ENCODE data around the gene RBM20. TPM values are rescaled to one million over a fixed set of nuclear protein-coding genes. Genes with fewer than 3 reads are reported as not detected.

Gene RBM20
- total RNA-seq, 2 donors from 2014 or later, result 7.8 to 13.9 TPM

- H3K4me3 ChIP-seq, result peak overlapping the region; percentile 27
- no peak for TF ChIP-seq CTCF (IDR thresholded peaks at IDR 0.05)
- H3K27ac ChIP-seq, result peak overlapping the region in 1 of 2 donors; percentile 60
- H3K36me3 ChIP-seq, result no peaks in the 10 kb centered on the region
- DNase-seq (ENCODE audit: low spot score), result no peak
- H3K4me1 ChIP-seq (ENCODE audit: control insufficient read depth in 1 of 2, low read depth in 2 of 2), result peaks cover 0 to 13% of the 10 kb centered on the region in 2 donors
- no peak for ATAC-seq (ENCODE audit: insufficient number of reproducible peaks, low FRiP score, low read depth)
- H3K27me3 ChIP-seq (replicated peaks; ENCODE audit: insufficient read depth), result no peaks in the 10 kb centered on the region
- no peaks in the 10 kb centered on the region for H3K9me3 ChIP-seq
Observed at GRCh38 chr10:110651044-110651958, 7.2 kb downstream of the RBM20 start.

- H3K36me3 ChIP-seq, result no peaks in the 10 kb centered on the region
- no peak overlapping the region for H3K4me3 ChIP-seq
- peaks cover 0 to 13% of the 10 kb centered on the region in 2 donors for H3K4me1 ChIP-seq (ENCODE audit: control insufficient read depth in 1 of 2, low read depth in 2 of 2)
- H3K27ac ChIP-seq, result peak overlapping the region; percentile 8 to 60
- H3K27me3 ChIP-seq (replicated peaks; ENCODE audit: insufficient read depth), result no peaks in the 10 kb centered on the region
- ATAC-seq (ENCODE audit: insufficient number of reproducible peaks, low FRiP score, low read depth), result no peak
- H3K9me3 ChIP-seq, result no peaks in the 10 kb centered on the region
- no peak for TF ChIP-seq CTCF (IDR thresholded peaks at IDR 0.05)
- no peak for DNase-seq (ENCODE audit: low spot score)
Observed at GRCh38 chr10:110652475-110653118, 8.5 kb downstream of the RBM20 start.

GRCh38 chr10:110655320-110655719 lies 11.2 kb downstream of the RBM20 start:
- no peak overlapping the region for H3K4me3 ChIP-seq
- DNase-seq (ENCODE audit: low spot score), result no peak
- no peaks in the 10 kb centered on the region for H3K9me3 ChIP-seq
- H3K27ac ChIP-seq, result no peak overlapping the region
- no peak for ATAC-seq (ENCODE audit: insufficient number of reproducible peaks, low FRiP score, low read depth)
- peaks cover 0 to 9% of the 10 kb centered on the region in 2 donors for H3K4me1 ChIP-seq (ENCODE audit: control insufficient read depth in 1 of 2, low read depth in 2 of 2)
- no peak for TF ChIP-seq CTCF (IDR thresholded peaks at IDR 0.05)
- no peaks in the 10 kb centered on the region for H3K27me3 ChIP-seq (replicated peaks; ENCODE audit: insufficient read depth)
- H3K36me3 ChIP-seq, result no peaks in the 10 kb centered on the region

GRCh38 chr10:110656612-110657011 lies 12.5 kb downstream of the RBM20 start:
- Histone ChIP-seq H3K4me3 (no peak overlapping the region), H3K27ac (no peak overlapping the region), H3K9me3 (no peaks in the 10 kb centered on the region), H3K36me3 (no peaks in the 10 kb centered on the region), H3K27me3 (replicated peaks; ENCODE audit: insufficient read depth) (no peaks in the 10 kb centered on the region), H3K4me1 (ENCODE audit: control insufficient read depth in 1 of 2, low read depth in 2 of 2) (peaks cover 0 to 5% of the 10 kb centered on the region in 2 donors)
- DNase-seq (ENCODE audit: low spot score) (no peak), ATAC-seq (ENCODE audit: insufficient number of reproducible peaks, low FRiP score, low read depth) (no peak)
- TF ChIP-seq CTCF (IDR thresholded peaks at IDR 0.05), result no peak

- no peaks in the 10 kb centered on the region for H3K36me3 ChIP-seq
- H3K9me3 ChIP-seq, result no peaks in the 10 kb centered on the region
- no peak overlapping the region for H3K27ac ChIP-seq
- H3K4me1 ChIP-seq (ENCODE audit: control insufficient read depth in 1 of 2, low read depth in 2 of 2), result no peaks in the 10 kb centered on the region
- DNase-seq (ENCODE audit: low spot score) (no peak), ATAC-seq (ENCODE audit: insufficient number of reproducible peaks, low FRiP score, low read depth) (no peak)
- no peak for TF ChIP-seq CTCF (IDR thresholded peaks at IDR 0.05)
- H3K4me3 ChIP-seq, result no peak overlapping the region
- H3K27me3 ChIP-seq (replicated peaks; ENCODE audit: insufficient read depth), result no peaks in the 10 kb centered on the region
Observed at GRCh38 chr10:110657973-110658691, 14.0 kb downstream of the RBM20 start.
